NT2/D1 (cell line): Measurements from ENCODE around the gene FZR1.

ENCODE experiments used
- SUZ12 ChIP-seq: IDR thresholded peaks from 2 replicates; pipeline ENCODE4 v1.6.1; 2011; ENCODE audit not compliant: insufficient read length, insufficient read depth; ENCODE audit errors: extremely low read depth
- YY1 ChIP-seq: IDR thresholded peaks from 2 replicates; pipeline ENCODE4 v1.6.1; 2011; ENCODE audit not compliant: insufficient read length, insufficient read depth
- ZNF274 ChIP-seq: IDR thresholded peaks from 2 replicates; pipeline ENCODE4 v1.6.1; 2011; ENCODE audit warnings: mild to moderate bottlenecking, low read depth, low read length

- TF ChIP-seq YY1 (no peak), SUZ12 (no peak), ZNF274 (no peak)
These were observed 9.5 kb upstream of the FZR1 start for GRCh38 chr19:3496392-3497273.
